ENCODE measurements around the gene OPRD1.

OPRD1 gene

GRCh38 chr1:28914228-28915030 lies 102.5 kb downstream of the OPRD1 start, which contains the start of gene EPB41:
EPB41 (plus strand) TSS chr1:28914569; CDS start chr1:28987438, 72,869 bp downstream.
- DNase-seq, result peak; percentile 94

- peak; percentile 45 for DNase-seq
Measured at GRCh38 chr1:28915031-28915895, 103.3 kb downstream of the OPRD1 start.

GRCh38 chr1:28917757-28918118 lies 105.8 kb downstream of the OPRD1 start:
- DNase-seq, result no peak

All from CD4-positive, alpha-beta T cell treated with Interleukin-12 subunit alpha and Interleukin-12 subunit beta, for 1 hour (primary cell).